Prostate gland (tissue), 2 donors: ENCODE measurements around the gene SEMA6A. TPM values are rescaled to one million over a fixed set of nuclear protein-coding genes. Genes with fewer than 3 reads are reported as not detected.

Source experiments
- DNase-seq: peaks from one replicate; pipeline ENCODE4 v3.0.0-alpha.2; 2019; ENCODE audit warnings: low spot score
- H3K27ac ChIP-seq, 2 donors: fragments of 200-600 bp; sonication (generic); 2 replicates each; pipeline ENCODE4 v1.5.1; 2017 to 2019
- H3K27me3 ChIP-seq: fragments of 200-600 bp; sonication (generic); replicated peaks from 2 replicates; pipeline ENCODE4 v1.5.1; 2019; ENCODE audit not compliant: insufficient read depth
- H3K36me3 ChIP-seq, 2 donors: fragments of 200-600 bp; sonication (generic); 1 replicate in 1 of 2; 2 replicates in 1 of 2; pipeline versions ENCODE4 v1.5.1 to v1.8.1; 2017 to 2019
- H3K4me1 ChIP-seq: fragments of 200-600 bp; sonication (generic); replicated peaks from 2 replicates; pipeline ENCODE4 v1.5.1; 2019
- H3K4me3 ChIP-seq, 2 donors: fragments of 200-600 bp; sonication (generic); 2 replicates each; pipeline ENCODE4 v1.5.1; 2017 to 2019
- H3K9me3 ChIP-seq: fragments of 200-600 bp; sonication (generic); 2 replicates; pipeline ENCODE4 v1.5.1; 2017
- POLR2A ChIP-seq: fragments of 450-650 bp; IDR thresholded peaks from one replicate; pipeline ENCODE4 v1.6.1; 2016; ENCODE audit warnings: antibody characterized with exemption, mild to moderate bottlenecking
- POLR2AphosphoS5 ChIP-seq: sonication (generic); formaldehyde crosslinking; IDR thresholded peaks from one replicate; pipeline ENCODE4 v1.6.1; 2017; ENCODE audit warnings: antibody characterized with exemption
- WGBS: methylation state at CpG from one replicate; pipeline ENCODE4 v1.1.5; 2018; 5-methylcytosine and 5-hydroxymethylcytosine counted together
- intact Hi-C: fragments of 100-400 bp; cut with DNase I; formaldehyde crosslinking; loops from one replicate; pipeline ENCODE4 v1.14.2; 2022
- total RNA-seq, 2 donors: library from RNA; depleted of rRNA; stranded (reverse); fragments of >200 nt; gene quantifications; one replicate each; pipeline ENCODE4 v1.1.0, GENCODE V29; 2016
- TF ChIP-seq, protein P1 (sequence below), 4 experiments: fragments of 200-600 bp in 2 of 4; fragments of 450-650 bp in 2 of 4; sonication (generic) in 2 of 4; IDR thresholded peaks; 1 replicate in 3 of 4; 2 replicates in 1 of 4; pipeline ENCODE4 v1.5.1; 2016 to 2019; ENCODE audit warnings: antibody characterized with exemption in 4 of 4, mild to moderate bottlenecking in 2 of 4, moderate library complexity in 2 of 4

SEMA6A gene
- total RNA-seq, 2 donors from 2014 or later = 12.8 to 57.1 TPM

- no peaks in the 10 kb centered on the region for H3K36me3 ChIP-seq
- no peaks in the 10 kb centered on the region for H3K9me3 ChIP-seq
- 69% methylated on average over 3 of the region's 3 CpGs for WGBS
- TF ChIP-seq POLR2A (no peak), POLR2AphosphoS5 (no peak)
- TF ChIP-seq, protein P1, sequence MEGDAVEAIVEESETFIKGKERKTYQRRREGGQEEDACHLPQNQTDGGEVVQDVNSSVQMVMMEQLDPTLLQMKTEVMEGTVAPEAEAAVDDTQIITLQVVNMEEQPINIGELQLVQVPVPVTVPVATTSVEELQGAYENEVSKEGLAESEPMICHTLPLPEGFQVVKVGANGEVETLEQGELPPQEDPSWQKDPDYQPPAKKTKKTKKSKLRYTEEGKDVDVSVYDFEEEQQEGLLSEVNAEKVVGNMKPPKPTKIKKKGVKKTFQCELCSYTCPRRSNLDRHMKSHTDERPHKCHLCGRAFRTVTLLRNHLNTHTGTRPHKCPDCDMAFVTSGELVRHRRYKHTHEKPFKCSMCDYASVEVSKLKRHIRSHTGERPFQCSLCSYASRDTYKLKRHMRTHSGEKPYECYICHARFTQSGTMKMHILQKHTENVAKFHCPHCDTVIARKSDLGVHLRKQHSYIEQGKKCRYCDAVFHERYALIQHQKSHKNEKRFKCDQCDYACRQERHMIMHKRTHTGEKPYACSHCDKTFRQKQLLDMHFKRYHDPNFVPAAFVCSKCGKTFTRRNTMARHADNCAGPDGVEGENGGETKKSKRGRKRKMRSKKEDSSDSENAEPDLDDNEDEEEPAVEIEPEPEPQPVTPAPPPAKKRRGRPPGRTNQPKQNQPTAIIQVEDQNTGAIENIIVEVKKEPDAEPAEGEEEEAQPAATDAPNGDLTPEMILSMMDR (IDR thresholded peaks at IDR 0.05) = no peak
- intact Hi-C loops = no loop called here
- no peaks in the 10 kb centered on the region for H3K27me3 ChIP-seq
- no peaks in the 10 kb centered on the region for H3K4me1 ChIP-seq
- H3K4me3 ChIP-seq = no peak overlapping the region
- no peak overlapping the region for H3K27ac ChIP-seq
- no peak for DNase-seq
Observed at GRCh38 chr5:116492776-116493175, 81.8 kb downstream of the SEMA6A start.

DNA sequence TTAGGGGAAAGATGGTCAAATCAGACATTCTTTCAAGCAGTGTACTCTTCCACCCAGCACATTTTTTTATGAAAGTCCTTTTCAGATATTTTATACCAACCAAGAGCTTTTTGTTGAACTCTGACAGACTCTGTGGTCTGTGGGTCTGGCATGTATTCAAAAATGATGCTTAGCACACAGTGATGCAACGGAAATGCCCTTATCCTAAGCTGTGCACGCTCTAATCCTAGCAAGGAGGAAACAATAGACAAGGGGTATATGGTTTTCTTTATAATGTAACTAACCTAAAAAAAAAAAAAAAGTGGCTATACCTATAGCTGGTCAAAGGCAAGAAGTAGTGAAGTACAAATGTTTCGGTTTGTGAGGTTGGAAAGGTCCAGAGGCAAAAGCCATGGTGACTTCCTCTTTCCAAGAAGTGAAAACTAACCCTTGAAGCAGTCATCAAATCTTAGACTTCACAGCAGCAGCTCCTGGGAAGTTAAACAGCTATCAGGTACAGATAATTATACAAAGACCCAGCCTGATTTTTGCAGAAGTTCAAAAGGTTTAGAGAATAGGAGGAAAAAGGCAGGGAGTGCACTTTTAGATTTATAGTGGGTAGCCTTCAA lies 82.5 kb downstream of the SEMA6A start:
- Histone ChIP-seq H3K27me3 (no peaks in the 10 kb centered on the region), H3K27ac (no peak overlapping the region), H3K4me3 (no peak overlapping the region), H3K9me3 (no peaks in the 10 kb centered on the region), H3K36me3 (no peaks in the 10 kb centered on the region), H3K4me1 (no peaks in the 10 kb centered on the region)
- no peak for DNase-seq
- TF ChIP-seq, protein P1 (IDR thresholded peaks at IDR 0.05) = no peak
- TF ChIP-seq POLR2A (no peak), POLR2AphosphoS5 (no peak)
- intact Hi-C loops = no loop called here
- 64% methylated on average over 3 of the region's 3 CpGs for WGBS

DNA sequence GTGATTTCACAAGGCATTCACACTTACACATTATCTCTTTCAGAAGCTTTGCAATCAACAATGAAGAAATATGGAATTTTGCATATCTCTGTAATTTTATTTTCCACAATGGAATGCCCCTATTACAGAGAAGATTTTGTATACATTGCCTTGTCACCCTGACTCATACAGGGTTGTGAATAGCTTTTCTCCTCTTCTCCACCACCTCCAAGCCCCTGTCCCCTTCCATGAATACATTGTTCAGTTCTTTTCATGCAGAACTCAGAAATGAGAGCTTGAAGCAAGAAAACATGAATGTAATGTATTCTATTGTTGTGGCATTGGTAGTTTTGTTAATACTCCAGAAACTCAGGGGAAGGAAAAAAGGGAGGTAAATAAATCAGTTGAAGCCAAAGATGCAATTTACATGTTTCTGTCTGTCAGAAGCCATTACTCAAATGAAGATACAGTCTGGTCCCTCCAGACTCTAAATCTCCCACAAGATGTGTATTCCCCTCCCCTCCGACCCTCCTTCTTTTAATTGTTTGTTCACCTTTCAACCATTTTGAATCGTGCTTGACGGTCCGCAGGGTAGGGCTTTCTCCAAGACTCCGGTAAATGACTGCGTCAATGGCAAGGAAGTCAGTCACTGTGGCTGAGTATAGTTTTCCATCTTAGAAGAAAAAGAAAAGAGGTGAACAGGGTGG lies 86.1 kb downstream of the SEMA6A start:
- Histone ChIP-seq H3K4me3 (no peak overlapping the region), H3K9me3 (no peaks in the 10 kb centered on the region), H3K27me3 (no peaks in the 10 kb centered on the region), H3K27ac (no peak overlapping the region), H3K36me3 (no peaks in the 10 kb centered on the region), H3K4me1 (no peaks in the 10 kb centered on the region)
- no peak for TF ChIP-seq POLR2A
- TF ChIP-seq, protein P1 (IDR thresholded peaks at IDR 0.05) = no peak
- TF ChIP-seq POLR2AphosphoS5 = no peak
- intact Hi-C loops = no loop called here
- no peak for DNase-seq
- WGBS = 93% methylated on average over 6 of the region's 6 CpGs

DNA sequence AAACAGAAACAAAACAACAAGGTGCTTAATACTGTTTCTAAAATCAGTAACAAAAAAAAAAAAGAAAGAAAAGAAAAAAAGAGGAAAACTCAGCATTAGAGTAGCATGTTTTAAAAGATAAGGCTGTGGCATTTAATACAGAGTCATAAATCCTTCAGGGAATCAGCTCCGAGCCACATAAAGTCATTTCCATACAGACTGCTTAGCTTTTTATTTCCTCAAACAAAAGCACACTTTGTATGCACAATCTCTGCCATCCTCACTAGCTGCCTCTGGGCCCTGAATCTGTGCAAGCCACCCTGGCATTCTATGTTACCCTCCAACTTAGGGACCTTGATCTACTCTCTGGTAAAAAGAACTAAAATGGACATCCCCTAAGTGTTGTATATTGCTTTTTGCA lies 87.6 kb downstream of the SEMA6A start:
- H3K27ac ChIP-seq = no peak overlapping the region
- no peak overlapping the region for H3K4me3 ChIP-seq
- no peaks in the 10 kb centered on the region for H3K36me3 ChIP-seq
- H3K27me3 ChIP-seq = no peaks in the 10 kb centered on the region
- no peaks in the 10 kb centered on the region for H3K4me1 ChIP-seq
- intact Hi-C loops = no loop called here
- no peak for DNase-seq
- no peaks in the 10 kb centered on the region for H3K9me3 ChIP-seq
- 23% methylated on average over 1 of the region's 1 CpG for whole genome bisulfite sequencing
- TF ChIP-seq, protein P1 (IDR thresholded peaks at IDR 0.05) = no peak
- TF ChIP-seq POLR2A = no peak
- no peak for TF ChIP-seq POLR2AphosphoS5

GRCh38 chr5:116486588-116486987 lies 88.0 kb downstream of the SEMA6A start:
- Histone ChIP-seq H3K4me1 (no peaks in the 10 kb centered on the region), H3K36me3 (no peaks in the 10 kb centered on the region), H3K27me3 (no peaks in the 10 kb centered on the region), H3K27ac (no peak overlapping the region), H3K4me3 (no peak overlapping the region), H3K9me3 (no peaks in the 10 kb centered on the region)
- DNase-seq = no peak
- intact Hi-C loops = no loop called here
- TF ChIP-seq POLR2A (no peak), POLR2AphosphoS5 (no peak)
- TF ChIP-seq, protein P1 (IDR thresholded peaks at IDR 0.05) = no peak
- WGBS = 61% methylated on average over 8 of the region's 8 CpGs
